ENCODE measurements around the gene IKBKE. TPM values are rescaled to one million over a fixed set of nuclear protein-coding genes. Genes with fewer than 3 reads are reported as not detected.
"Not testable (repeated sequence)": the region's sequence is repeated elsewhere in the genome, so short reads cannot be mapped to it uniquely, and the experiment has no call there.

IKBKE gene
- total RNA-seq, 2 donors from 2014 or later, result 50.8 to 53.3 TPM

DNA sequence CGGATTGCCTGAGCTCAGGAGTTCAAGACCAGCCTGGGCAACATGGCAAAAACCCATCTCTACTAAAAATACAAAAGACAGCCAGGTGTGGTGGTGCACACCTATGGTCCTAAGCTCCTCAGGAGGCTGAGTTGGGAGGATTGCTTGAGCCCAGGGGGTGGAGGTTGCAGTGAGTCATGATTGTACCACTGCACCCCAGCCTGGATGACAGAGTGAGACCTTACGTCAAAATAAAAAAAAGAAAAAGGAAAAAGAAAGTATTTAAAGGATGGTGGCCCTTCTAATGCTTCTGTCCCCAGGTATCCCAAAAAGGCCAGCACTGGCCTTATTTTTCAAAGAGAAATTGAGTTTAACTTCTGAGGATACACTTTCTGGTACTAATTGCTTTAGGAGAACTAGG lies 1.7 kb downstream of the IKBKE start:
- DNase-seq (ENCODE audit: low spot score) (no peak), ATAC-seq (peak; percentile 6 to 54)
- peaks cover 6% of the 10 kb centered on the region in 2 donors for H3K27me3 Mint-ChIP-seq
- peak overlapping the region; percentile 85 to 96 for H3K27ac Mint-ChIP-seq
- H3K4me3 Mint-ChIP-seq, result peak overlapping the region; percentile 81
- H3K4me1 Mint-ChIP-seq (ENCODE audit: low read depth in 2 of 2), result peaks cover 54 to 63% of the 10 kb centered on the region in 2 donors
- H3K36me3 Mint-ChIP-seq, result peaks cover 9% of the 10 kb centered on the region
- H3K9me3 Mint-ChIP-seq, result no peaks in the 10 kb centered on the region

DNA sequence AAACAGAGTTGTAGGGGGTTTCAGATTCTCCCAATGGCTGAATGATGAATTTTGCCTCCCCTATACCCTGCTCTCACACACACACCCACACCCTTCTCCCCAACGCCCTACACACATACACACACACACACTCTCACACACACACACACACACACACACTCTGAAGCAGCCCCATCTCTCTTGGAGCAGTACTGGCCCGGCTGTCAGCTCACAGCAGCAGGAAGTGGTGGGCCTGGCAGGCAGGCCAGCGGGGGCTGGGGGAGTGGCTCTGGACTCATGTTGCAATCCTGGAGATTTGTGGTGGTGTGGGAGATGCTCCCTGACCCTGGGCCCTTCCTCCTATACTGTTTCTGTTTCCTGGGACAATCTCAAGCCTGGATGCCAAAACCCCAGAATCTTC lies 2.2 kb downstream of the IKBKE start:
- H3K36me3 Mint-ChIP-seq, result peaks cover 9% of the 10 kb centered on the region
- H3K4me1 Mint-ChIP-seq (ENCODE audit: low read depth in 2 of 2), result peaks cover 52 to 65% of the 10 kb centered on the region in 2 donors
- peak overlapping the region; percentile 85 to 96 for H3K27ac Mint-ChIP-seq
- no peaks in the 10 kb centered on the region for H3K9me3 Mint-ChIP-seq
- peaks cover 5 to 6% of the 10 kb centered on the region in 2 donors for H3K27me3 Mint-ChIP-seq
- H3K4me3 Mint-ChIP-seq, result peak overlapping the region; percentile 81
- ATAC-seq, result peak; percentile 78 to 86
- DNase-seq (ENCODE audit: low spot score), result peak; percentile 92

DNA sequence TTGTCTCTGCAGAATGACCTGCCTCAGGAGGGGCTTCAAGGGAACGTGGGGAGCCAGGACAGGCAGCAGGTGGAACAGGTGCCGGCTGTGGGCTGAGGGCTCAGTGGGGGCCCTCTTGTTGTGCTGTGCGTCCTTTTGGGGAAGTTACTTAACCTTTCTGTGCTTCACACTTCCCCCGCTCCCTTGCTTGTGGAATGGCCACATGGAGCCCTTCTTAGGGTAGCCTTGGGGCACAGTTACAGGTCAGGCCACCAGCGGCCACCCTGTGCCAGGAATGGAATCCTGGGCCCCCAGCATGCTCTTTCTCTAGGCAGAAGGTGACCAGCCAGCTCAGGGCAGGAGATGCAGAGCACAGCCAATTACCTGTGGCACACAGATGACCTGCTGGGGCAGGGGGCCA lies 2.6 kb downstream of the IKBKE start:
- H3K27me3 Mint-ChIP-seq, result peaks cover 5 to 6% of the 10 kb centered on the region in 2 donors
- peaks cover 9% of the 10 kb centered on the region for H3K36me3 Mint-ChIP-seq
- H3K9me3 Mint-ChIP-seq, result no peaks in the 10 kb centered on the region
- peak overlapping the region; percentile 81 for H3K4me3 Mint-ChIP-seq
- peak overlapping the region; percentile 85 to 96 for H3K27ac Mint-ChIP-seq
- DNase-seq (ENCODE audit: low spot score), result no peak
- H3K4me1 Mint-ChIP-seq (ENCODE audit: low read depth in 2 of 2), result peaks cover 49 to 63% of the 10 kb centered on the region in 2 donors
- ATAC-seq, result no peak

DNA sequence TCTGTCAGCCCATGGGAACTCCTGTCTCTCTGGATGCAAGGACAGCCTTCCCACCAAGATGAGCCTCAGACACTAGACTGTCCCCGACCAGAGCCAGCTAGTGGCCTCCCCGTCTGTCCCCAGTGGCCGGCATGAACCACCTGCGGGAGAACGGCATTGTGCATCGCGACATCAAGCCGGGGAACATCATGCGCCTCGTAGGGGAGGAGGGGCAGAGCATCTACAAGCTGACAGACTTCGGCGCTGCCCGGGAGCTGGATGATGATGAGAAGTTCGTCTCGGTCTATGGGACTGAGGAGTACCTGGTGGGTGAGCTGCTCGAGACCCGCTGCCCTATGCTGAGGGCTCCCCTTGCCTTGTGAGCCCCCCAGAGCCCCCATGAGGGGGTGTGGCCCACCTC lies 5.8 kb downstream of the IKBKE start:
- Mint-ChIP-seq H3K27me3 (no peaks in the 10 kb centered on the region), H3K36me3 (peaks cover 15% of the 10 kb centered on the region), H3K27ac (peak overlapping the region in 1 of 2 donors; percentile 96), H3K4me1 (ENCODE audit: low read depth in 2 of 2) (peaks cover 38 to 61% of the 10 kb centered on the region in 2 donors), H3K4me3 (no peak overlapping the region), H3K9me3 (no peaks in the 10 kb centered on the region)
- DNase-seq (ENCODE audit: low spot score) (no peak), ATAC-seq (no peak)

DNA sequence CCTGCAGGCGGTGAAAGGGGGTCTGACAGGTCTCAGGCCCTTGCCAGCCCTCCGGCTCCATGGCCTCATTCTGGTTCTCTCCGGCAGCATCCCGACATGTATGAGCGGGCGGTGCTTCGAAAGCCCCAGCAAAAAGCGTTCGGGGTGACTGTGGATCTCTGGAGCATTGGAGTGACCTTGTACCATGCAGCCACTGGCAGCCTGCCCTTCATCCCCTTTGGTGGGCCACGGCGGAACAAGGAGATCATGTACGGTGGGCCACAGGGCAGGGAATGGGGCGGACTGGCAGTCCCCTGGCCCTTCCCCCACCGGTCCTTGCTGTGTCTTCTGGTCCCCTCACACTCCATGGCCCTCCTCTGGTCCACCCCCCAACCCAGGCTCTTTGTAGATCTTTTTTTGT lies 6.3 kb downstream of the IKBKE start:
- DNase-seq (ENCODE audit: low spot score), result no peak
- Mint-ChIP-seq H3K36me3 (peaks cover 15% of the 10 kb centered on the region), H3K4me1 (ENCODE audit: low read depth in 2 of 2) (peaks cover 34 to 57% of the 10 kb centered on the region in 2 donors), H3K27ac (no peak overlapping the region), H3K9me3 (no peaks in the 10 kb centered on the region), H3K27me3 (no peaks in the 10 kb centered on the region), H3K4me3 (no peak overlapping the region)
- no peak for ATAC-seq

DNA sequence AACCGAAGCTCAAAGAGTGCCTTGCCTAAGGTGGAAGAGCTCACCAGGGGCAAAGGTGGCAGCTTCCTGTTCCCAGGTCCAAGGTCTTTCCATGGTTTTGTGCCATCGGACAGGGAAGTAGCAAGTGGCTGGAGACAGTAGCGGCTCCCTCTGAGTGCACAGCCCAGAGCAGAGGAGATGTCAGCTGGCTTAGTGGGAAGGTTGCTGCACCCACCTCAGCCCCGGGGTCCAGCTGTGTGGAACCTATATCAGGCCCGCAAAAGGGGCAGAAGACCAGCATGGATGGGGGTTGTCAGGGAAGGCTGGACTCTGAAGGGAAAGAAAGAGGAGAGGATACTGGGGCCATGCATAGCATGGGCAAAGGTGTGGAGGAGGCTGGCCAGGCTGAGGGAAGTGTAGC lies 6.8 kb downstream of the IKBKE start:
- no peaks in the 10 kb centered on the region for H3K27me3 Mint-ChIP-seq

DNA sequence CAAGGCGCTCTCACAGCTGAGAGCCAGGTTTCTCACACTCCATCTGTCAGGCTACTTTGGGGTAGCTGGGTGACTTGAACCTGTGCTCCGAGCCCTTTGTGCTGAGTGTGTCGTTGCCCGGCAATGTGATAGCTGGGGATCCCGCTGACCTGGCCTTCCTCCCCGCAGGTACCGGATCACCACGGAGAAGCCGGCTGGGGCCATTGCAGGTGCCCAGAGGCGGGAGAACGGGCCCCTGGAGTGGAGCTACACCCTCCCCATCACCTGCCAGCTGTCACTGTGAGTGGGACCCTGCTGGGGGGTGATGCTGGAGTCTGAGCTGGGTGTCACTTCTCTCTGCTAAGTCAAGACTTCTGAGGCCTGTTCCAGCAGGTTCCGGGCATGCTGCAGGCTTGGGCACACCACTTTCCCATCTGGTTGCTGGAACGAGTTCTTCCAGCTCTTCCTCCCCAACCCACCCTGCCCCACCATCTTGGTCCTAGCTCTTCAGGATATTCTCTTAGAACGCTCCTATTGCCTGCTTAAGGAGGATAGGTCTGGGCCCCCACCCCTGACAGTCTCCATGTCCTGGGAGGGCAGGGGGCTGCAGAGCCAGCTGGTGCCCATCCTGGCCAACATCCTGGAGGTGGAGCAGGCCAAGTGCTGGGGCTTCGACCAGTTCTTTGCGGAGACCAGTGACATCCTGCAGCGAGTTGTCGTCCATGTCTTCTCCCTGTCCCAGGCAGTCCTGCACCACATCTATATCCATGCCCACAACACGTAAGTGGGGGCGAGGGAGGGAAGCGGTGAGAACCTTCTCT lies 7.5 kb downstream of the IKBKE start:
- H3K4me1 Mint-ChIP-seq (ENCODE audit: low read depth in 2 of 2), result peaks cover 22 to 45% of the 10 kb centered on the region in 2 donors
- H3K36me3 Mint-ChIP-seq, result peaks cover 15% of the 10 kb centered on the region
- DNase-seq (ENCODE audit: low spot score) (no peak), ATAC-seq (no peak)
- H3K4me3 Mint-ChIP-seq, result no peak overlapping the region
- H3K9me3 Mint-ChIP-seq, result no peaks in the 10 kb centered on the region
- no peak overlapping the region for H3K27ac Mint-ChIP-seq
- no peaks in the 10 kb centered on the region for H3K27me3 Mint-ChIP-seq

More for the DNA sequence above, 6.8 kb downstream of the IKBKE start:
- Mint-ChIP-seq H3K9me3 (no peaks in the 10 kb centered on the region), H3K27ac (no peak overlapping the region), H3K4me1 (ENCODE audit: low read depth in 2 of 2) (peaks cover 29 to 51% of the 10 kb centered on the region in 2 donors), H3K4me3 (no peak overlapping the region), H3K36me3 (peaks cover 15% of the 10 kb centered on the region)
- ATAC-seq (no peak), DNase-seq (ENCODE audit: low spot score) (no peak)

DNA sequence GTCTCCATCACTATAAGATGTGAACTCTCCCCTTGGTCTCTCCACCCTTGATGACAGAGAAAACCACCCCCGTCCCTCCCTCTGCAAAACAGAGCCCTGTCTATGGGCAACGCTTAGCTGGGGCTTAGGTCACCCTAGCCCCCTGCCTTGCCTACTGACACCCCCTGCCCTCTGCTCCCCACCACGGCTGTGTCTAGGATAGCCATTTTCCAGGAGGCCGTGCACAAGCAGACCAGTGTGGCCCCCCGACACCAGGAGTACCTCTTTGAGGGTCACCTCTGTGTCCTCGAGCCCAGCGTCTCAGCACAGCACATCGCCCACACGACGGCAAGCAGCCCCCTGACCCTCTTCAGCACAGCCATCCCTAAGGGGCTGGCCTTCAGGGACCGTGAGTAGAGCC lies 8.5 kb downstream of the IKBKE start:
- no peaks in the 10 kb centered on the region for H3K9me3 Mint-ChIP-seq
- peaks cover 14 to 37% of the 10 kb centered on the region in 2 donors for H3K4me1 Mint-ChIP-seq (ENCODE audit: low read depth in 2 of 2)
- no peak for ATAC-seq
- peaks cover 15% of the 10 kb centered on the region for H3K36me3 Mint-ChIP-seq
- no peak overlapping the region for H3K27ac Mint-ChIP-seq
- H3K27me3 Mint-ChIP-seq, result no peaks in the 10 kb centered on the region
- no peak for DNase-seq (ENCODE audit: low spot score)
- no peak overlapping the region for H3K4me3 Mint-ChIP-seq

- DNase-seq (ENCODE audit: low spot score), result peak; percentile 75
- peak overlapping the region in 1 of 2 donors; percentile 39 for H3K27ac Mint-ChIP-seq
- ATAC-seq, result peak; percentile 34 to 44
- peaks cover 14 to 31% of the 10 kb centered on the region in 2 donors for H3K4me1 Mint-ChIP-seq (ENCODE audit: low read depth in 2 of 2)
- H3K36me3 Mint-ChIP-seq, result peaks cover 15% of the 10 kb centered on the region
- no peaks in the 10 kb centered on the region for H3K9me3 Mint-ChIP-seq
- H3K4me3 Mint-ChIP-seq, result no peak overlapping the region
- no peaks in the 10 kb centered on the region for H3K27me3 Mint-ChIP-seq
Observed at GRCh38 chr1:206479183-206480125, 9.2 kb downstream of the IKBKE start.

GRCh38 chr1:206480211-206480610 lies 9.9 kb downstream of the IKBKE start:
- H3K27ac Mint-ChIP-seq, result no peak overlapping the region
- H3K4me1 Mint-ChIP-seq (ENCODE audit: low read depth in 2 of 2), result peaks cover 11 to 28% of the 10 kb centered on the region in 2 donors
- H3K4me3 Mint-ChIP-seq, result no peak overlapping the region
- no peaks in the 10 kb centered on the region for H3K27me3 Mint-ChIP-seq
- no peaks in the 10 kb centered on the region for H3K9me3 Mint-ChIP-seq
- no peak for ATAC-seq
- H3K36me3 Mint-ChIP-seq, result peaks cover 11% of the 10 kb centered on the region
- no peak for DNase-seq (ENCODE audit: low spot score)

GRCh38 chr1:206482611-206483010 lies 12.3 kb downstream of the IKBKE start:
- H3K4me1 Mint-ChIP-seq (ENCODE audit: low read depth in 2 of 2), result peaks cover 8 to 13% of the 10 kb centered on the region in 2 donors
- ATAC-seq (no peak), DNase-seq (ENCODE audit: low spot score) (no peak)
- no peak overlapping the region for H3K27ac Mint-ChIP-seq
- no peak overlapping the region for H3K4me3 Mint-ChIP-seq
- no peaks in the 10 kb centered on the region for H3K9me3 Mint-ChIP-seq
- H3K27me3 Mint-ChIP-seq, result no peaks in the 10 kb centered on the region
- H3K36me3 Mint-ChIP-seq, result peaks cover 6% of the 10 kb centered on the region

DNA sequence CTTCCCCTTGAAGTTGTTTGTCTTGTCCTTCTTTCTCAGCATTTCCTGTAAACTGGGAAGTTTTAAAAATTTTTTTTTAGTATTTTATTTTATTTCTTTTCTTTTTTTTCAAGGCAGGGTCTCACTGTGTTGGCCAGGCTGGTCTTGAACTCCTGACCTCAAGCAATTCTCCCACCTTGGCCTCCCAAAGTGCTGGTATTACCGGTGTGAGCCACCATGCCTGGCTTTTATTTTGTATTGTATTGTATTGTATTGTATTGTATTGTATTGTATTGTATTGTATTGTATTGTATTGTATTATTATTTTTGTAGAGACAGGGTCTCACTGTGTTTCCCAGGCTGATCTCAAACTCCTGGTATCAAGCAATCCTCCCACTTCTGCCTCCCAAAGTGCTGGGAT lies 13.6 kb downstream of the IKBKE start:
- ATAC-seq; H3K9me3 Mint-ChIP-seq; H3K27me3 Mint-ChIP-seq; H3K4me3 Mint-ChIP-seq; DNase-seq (ENCODE audit: low spot score); H3K36me3 Mint-ChIP-seq: not testable (repeated sequence)
- Mint-ChIP-seq H3K4me1 (ENCODE audit: low read depth in 2 of 2) (peaks cover 8 to 17% of the 10 kb centered on the region in 2 donors), H3K27ac (peak overlapping the region in 1 of 2 donors; percentile 41)

- H3K9me3 Mint-ChIP-seq, result no peaks in the 10 kb centered on the region
- DNase-seq (ENCODE audit: low spot score) (no peak), ATAC-seq (no peak)
- peaks cover 0 to 10% of the 10 kb centered on the region in 2 donors for H3K4me1 Mint-ChIP-seq (ENCODE audit: low read depth in 2 of 2)
- H3K36me3 Mint-ChIP-seq, result no peaks in the 10 kb centered on the region
- H3K27ac Mint-ChIP-seq, result peak overlapping the region in 1 of 2 donors; percentile 41
- H3K27me3 Mint-ChIP-seq, result no peaks in the 10 kb centered on the region
- no peak overlapping the region for H3K4me3 Mint-ChIP-seq
Observed at GRCh38 chr1:206484901-206485300, 14.6 kb downstream of the IKBKE start.

Measured in natural killer cell treated with Interleukin-12 subunit alpha and Interleukin-12 subunit beta and Interleukin-15 and Interleukin-18, amount 100 ng/mL, for 72 hours (primary cell).